ENCODE results near the gene KCTD17. TPM values are rescaled to one million over a fixed set of nuclear protein-coding genes. Genes with fewer than 3 reads are reported as not detected.

Gene KCTD17
- total and polyA plus RNA-seq, 10 donors = 10.7 to 27.5 (median 17.3) TPM

DNA sequence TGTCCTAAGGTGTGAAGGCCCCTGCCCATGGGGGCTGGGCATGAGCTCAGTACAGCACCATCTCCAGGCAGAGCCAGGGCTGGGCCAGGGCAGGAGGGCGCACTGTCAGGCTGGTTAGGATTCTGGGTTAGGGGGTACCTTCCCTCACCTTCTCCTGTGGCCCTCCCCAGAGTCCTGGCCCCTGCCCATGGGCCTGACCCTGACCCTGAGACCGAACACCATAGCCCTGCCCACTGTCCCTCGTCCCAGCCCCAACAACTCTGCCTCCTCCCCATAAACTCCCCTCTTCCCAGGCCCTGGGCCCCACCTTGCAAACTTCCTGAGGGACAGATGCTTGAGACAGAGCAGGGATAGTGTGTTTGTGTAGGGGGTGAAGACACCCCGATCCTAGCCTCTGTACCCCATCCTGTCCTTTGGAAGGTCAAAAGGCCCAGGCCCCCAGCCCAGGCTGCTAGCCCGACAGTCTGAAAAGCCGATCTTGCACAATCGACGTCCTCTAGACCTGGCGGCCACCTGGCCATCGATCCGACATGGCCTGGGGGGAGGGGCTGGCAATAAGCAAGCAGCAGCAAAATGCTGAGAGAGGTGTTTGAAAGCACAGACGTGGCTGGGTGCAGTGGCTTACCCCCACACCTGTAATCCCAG, 60.7 kb downstream of the KCTD17 start:
- no peak for DNase-seq
- no peak overlapping the region for H3K27ac ChIP-seq
- no peak overlapping the region for H3K4me3 ChIP-seq
- H3K4me1 ChIP-seq = no peaks in the 10 kb centered on the region
- 75 to 86% (median 79%) methylated on average over 11 to 12 of the region's 12 CpGs for WGBS, 5 donors
- H3K27me3 ChIP-seq (replicated peaks in 1 of 7) = peaks cover 0 to 10% (median 0%) of the 10 kb centered on the region in 7 donors
- H3K9me3 ChIP-seq = no peaks in the 10 kb centered on the region
- TF ChIP-seq POLR2A (IDR thresholded peaks at IDR 0.05) (no peak), POLR2AphosphoS5 (IDR thresholded peaks at IDR 0.05) (no peak)
- TF ChIP-seq, protein P1, sequence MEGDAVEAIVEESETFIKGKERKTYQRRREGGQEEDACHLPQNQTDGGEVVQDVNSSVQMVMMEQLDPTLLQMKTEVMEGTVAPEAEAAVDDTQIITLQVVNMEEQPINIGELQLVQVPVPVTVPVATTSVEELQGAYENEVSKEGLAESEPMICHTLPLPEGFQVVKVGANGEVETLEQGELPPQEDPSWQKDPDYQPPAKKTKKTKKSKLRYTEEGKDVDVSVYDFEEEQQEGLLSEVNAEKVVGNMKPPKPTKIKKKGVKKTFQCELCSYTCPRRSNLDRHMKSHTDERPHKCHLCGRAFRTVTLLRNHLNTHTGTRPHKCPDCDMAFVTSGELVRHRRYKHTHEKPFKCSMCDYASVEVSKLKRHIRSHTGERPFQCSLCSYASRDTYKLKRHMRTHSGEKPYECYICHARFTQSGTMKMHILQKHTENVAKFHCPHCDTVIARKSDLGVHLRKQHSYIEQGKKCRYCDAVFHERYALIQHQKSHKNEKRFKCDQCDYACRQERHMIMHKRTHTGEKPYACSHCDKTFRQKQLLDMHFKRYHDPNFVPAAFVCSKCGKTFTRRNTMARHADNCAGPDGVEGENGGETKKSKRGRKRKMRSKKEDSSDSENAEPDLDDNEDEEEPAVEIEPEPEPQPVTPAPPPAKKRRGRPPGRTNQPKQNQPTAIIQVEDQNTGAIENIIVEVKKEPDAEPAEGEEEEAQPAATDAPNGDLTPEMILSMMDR (IDR thresholded peaks at IDR 0.05 in 8 of 11, conservative IDR thresholded peaks at IDR 0.05 in 3 of 11) = no peak
- H3K36me3 ChIP-seq = no peaks in the 10 kb centered on the region
- intact Hi-C loops (cut with DNase I; ENCODE audit: low total_unique reads) = no loop called here

Small RNA genes within 50 kb of the gene (small RNA-seq; reads per million reads assigned to genes)
- 0 reads per million in 4 donors for gene RF00019

Other genes starting within 250 kb of the KCTD17 start
- gene PVALB, start 234.7 kb upstream of the KCTD17 start, total RNA-seq = 1 to 10 TPM in 2 of 7 donors, under 1 TPM in 3, not detected in 2; 0.91 to 3.2 (median 0.95) TPM
- gene PVALB, start 234.7 kb upstream of the KCTD17 start, polyA plus RNA-seq = 1 to 10 TPM in 2 of 3 donors, under 1 TPM in 1; 0.52 to 2.8 (median 1.0) TPM
- 100 to 1,000 TPM in 6 of 7 donors, 10 to 100 TPM in 1; 89.0 to 222 (median 146) TPM for gene NCF4, start 190.7 kb upstream of the KCTD17 start, total RNA-seq
- 100 to 1,000 TPM; 116 to 178 (median 162) TPM for gene NCF4, start 190.7 kb upstream of the KCTD17 start, polyA plus RNA-seq
- gene CSF2RB, start 138.1 kb upstream of the KCTD17 start, total RNA-seq = 100 to 1,000 TPM in 1 of 7 donors, 10 to 100 TPM in 6; 35.9 to 110 (median 61.3) TPM
- 10 to 100 TPM; 14.2 to 19.7 (median 16.3) TPM for gene CSF2RB, start 138.1 kb upstream of the KCTD17 start, polyA plus RNA-seq
- gene TST, start 32.3 kb upstream of the KCTD17 start, total RNA-seq = 10 to 100 TPM; 10.3 to 27.1 (median 12.3) TPM
- gene TST, start 32.3 kb upstream of the KCTD17 start, polyA plus RNA-seq = 10 to 100 TPM; 10.8 to 21.0 (median 16.2) TPM
- gene MPST, start 32.0 kb upstream of the KCTD17 start, total RNA-seq = 10 to 100 TPM; 13.9 to 44.8 (median 20.6) TPM
- gene MPST, start 32.0 kb upstream of the KCTD17 start, polyA plus RNA-seq = 10 to 100 TPM; 24.5 to 40.3 (median 37.5) TPM
- gene TMPRSS6, start 58.0 kb downstream of the KCTD17 start, total RNA-seq = under 1 TPM in 2 of 7 donors, not detected in 5; 0.54 to 0.55 TPM
- gene TMPRSS6, start 58.0 kb downstream of the KCTD17 start, polyA plus RNA-seq = under 1 TPM; 0.09 to 0.28 (median 0.26) TPM
- gene IL2RB, start 98.2 kb downstream of the KCTD17 start, total RNA-seq = 10 to 100 TPM; 20.6 to 75.2 (median 51.5) TPM
- 1 to 10 TPM; 3.7 to 5.9 (median 3.9) TPM for gene IL2RB, start 98.2 kb downstream of the KCTD17 start, polyA plus RNA-seq
- 10 to 100 TPM in 1 of 7 donors, 1 to 10 TPM in 6; 5.3 to 10.3 (median 6.9) TPM for gene C1QTNF6, start 136.5 kb downstream of the KCTD17 start, total RNA-seq
- gene C1QTNF6, start 136.5 kb downstream of the KCTD17 start, polyA plus RNA-seq = 1 to 10 TPM; 7.7 to 8.9 (median 8.8) TPM
- gene SSTR3, start 160.7 kb downstream of the KCTD17 start, total RNA-seq = 1 to 10 TPM in 3 of 7 donors, under 1 TPM in 4; 0.56 to 2.0 (median 0.95) TPM
- gene SSTR3, start 160.7 kb downstream of the KCTD17 start, polyA plus RNA-seq = 1 to 10 TPM; 1.2 to 2.0 (median 1.5) TPM
- 100 to 1,000 TPM; 270 to 493 (median 363) TPM for gene RAC2, start 192.5 kb downstream of the KCTD17 start, total RNA-seq
- 100 to 1,000 TPM; 389 to 421 (median 410) TPM for gene RAC2, start 192.5 kb downstream of the KCTD17 start, polyA plus RNA-seq
- gene CYTH4, start 230.8 kb downstream of the KCTD17 start, total RNA-seq = 100 to 1,000 TPM in 6 of 7 donors, 10 to 100 TPM in 1; 97.5 to 238 (median 118) TPM
- gene CYTH4, start 230.8 kb downstream of the KCTD17 start, polyA plus RNA-seq = 10 to 100 TPM; 35.3 to 58.1 (median 53.6) TPM